ENCODE data around the gene LHX2. TPM values are rescaled to one million over a fixed set of nuclear protein-coding genes. Genes with fewer than 3 reads are reported as not detected.

The LHX2 gene
- total RNA-seq, 3 donors from 2014 or later (not counting 1 experiment from before 2014, with no cell fraction given) = not detected

DNA sequence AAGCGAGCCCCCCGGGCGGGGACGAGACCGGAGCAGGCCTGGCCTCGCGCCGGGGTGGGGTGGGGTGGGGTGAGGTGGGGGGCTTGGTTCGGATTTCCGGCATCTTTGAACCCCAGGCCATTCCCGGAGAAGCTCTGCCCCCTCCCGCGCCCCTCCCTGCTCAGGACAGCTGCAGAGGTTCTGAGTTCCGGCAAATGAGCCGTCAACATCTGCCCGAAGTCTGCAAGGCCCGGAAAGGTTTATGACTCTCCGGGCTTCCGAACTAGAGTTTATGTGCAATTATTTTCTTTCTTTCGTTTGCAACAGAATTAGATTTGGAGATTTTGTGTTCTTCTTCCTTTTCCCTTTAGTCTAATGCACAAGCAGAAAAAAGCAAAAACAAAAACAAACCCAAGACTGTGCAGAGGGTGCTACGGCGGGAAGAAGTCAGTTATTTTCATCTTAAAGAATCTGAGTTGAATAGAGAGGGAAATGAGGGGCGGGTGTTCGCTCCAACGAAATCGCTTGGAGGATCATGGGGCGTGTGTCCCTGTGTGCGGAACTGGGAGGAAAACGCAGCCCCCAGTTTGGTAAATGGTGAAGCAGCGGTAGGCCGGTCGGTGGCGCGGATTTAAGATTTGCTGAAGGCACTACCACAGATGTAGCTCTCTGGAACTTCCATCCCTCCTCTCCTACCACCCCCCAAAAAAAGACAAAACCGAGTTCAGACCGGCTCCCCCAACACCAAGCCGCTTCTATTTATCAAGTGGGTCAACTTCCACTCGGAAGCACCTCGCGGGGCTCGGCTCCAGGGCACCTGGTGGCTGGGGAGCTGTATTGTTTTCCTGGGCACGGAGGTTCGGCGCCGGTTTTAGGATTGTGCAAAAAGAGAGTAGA, 4.8 kb downstream of the LHX2 start:
- intact Hi-C loops (cut with micrococcal nuclease) = no loop called here
- peaks cover 72% of the 10 kb centered on the region for H3K27me3 ChIP-seq (ENCODE audit: control insufficient read depth, insufficient read depth, low read length)
- H3K9me3 ChIP-seq (ENCODE audit: control insufficient read depth, insufficient read depth, low read length) = no peaks in the 10 kb centered on the region
- TF ChIP-seq, protein P1, sequence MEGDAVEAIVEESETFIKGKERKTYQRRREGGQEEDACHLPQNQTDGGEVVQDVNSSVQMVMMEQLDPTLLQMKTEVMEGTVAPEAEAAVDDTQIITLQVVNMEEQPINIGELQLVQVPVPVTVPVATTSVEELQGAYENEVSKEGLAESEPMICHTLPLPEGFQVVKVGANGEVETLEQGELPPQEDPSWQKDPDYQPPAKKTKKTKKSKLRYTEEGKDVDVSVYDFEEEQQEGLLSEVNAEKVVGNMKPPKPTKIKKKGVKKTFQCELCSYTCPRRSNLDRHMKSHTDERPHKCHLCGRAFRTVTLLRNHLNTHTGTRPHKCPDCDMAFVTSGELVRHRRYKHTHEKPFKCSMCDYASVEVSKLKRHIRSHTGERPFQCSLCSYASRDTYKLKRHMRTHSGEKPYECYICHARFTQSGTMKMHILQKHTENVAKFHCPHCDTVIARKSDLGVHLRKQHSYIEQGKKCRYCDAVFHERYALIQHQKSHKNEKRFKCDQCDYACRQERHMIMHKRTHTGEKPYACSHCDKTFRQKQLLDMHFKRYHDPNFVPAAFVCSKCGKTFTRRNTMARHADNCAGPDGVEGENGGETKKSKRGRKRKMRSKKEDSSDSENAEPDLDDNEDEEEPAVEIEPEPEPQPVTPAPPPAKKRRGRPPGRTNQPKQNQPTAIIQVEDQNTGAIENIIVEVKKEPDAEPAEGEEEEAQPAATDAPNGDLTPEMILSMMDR (IDR thresholded peaks at IDR 0.05) = no peak
- Mint-ChIP-seq H3K9me3 (no peaks in the 10 kb centered on the region), H3K27ac (no peak overlapping the region), H3K4me3 (peak overlapping the region; percentile 80), H3K36me3 (no peaks in the 10 kb centered on the region), H3K27me3 (ENCODE audit: low read depth in 2 of 2) (peaks cover 57 to 61% of the 10 kb centered on the region in 2 donors), H3K4me1 (peaks cover 24 to 26% of the 10 kb centered on the region in 2 donors)
- no peaks in the 10 kb centered on the region for H3K36me3 ChIP-seq (ENCODE audit: control insufficient read depth, insufficient read depth, low read length)
- ATAC-seq = no peak
- H3K4me3 ChIP-seq (ENCODE audit: low read length) = no peak overlapping the region
- no peak overlapping the region for H3K27ac ChIP-seq (ENCODE audit: low read length)
- no peak for DNase-seq
- WGBS (ENCODE audit: insufficient coverage) = 11% methylated on average over 45 of the region's 45 CpGs
- peaks cover 49% of the 10 kb centered on the region for H3K4me1 ChIP-seq (ENCODE audit: control insufficient read depth, insufficient read depth, low read length)

- DNase-seq (no peak), ATAC-seq (peak in 2 of 3 donors; percentile 29 to 40)
- H3K4me1 Mint-ChIP-seq = peaks cover 29% of the 10 kb centered on the region in 2 donors
- H3K27ac Mint-ChIP-seq = no peak overlapping the region
- TF ChIP-seq, protein P1 (IDR thresholded peaks at IDR 0.05) = no peak
- Histone ChIP-seq H3K9me3 (ENCODE audit: control insufficient read depth, insufficient read depth, low read length) (no peaks in the 10 kb centered on the region), H3K27me3 (ENCODE audit: control insufficient read depth, insufficient read depth, low read length) (peaks cover 79% of the 10 kb centered on the region), H3K27ac (ENCODE audit: low read length) (no peak overlapping the region), H3K4me1 (ENCODE audit: control insufficient read depth, insufficient read depth, low read length) (peaks cover 44% of the 10 kb centered on the region), H3K4me3 (ENCODE audit: low read length) (no peak overlapping the region), H3K36me3 (ENCODE audit: control insufficient read depth, insufficient read depth, low read length) (no peaks in the 10 kb centered on the region)
- peak overlapping the region; percentile 80 for H3K4me3 Mint-ChIP-seq
- no peaks in the 10 kb centered on the region for H3K36me3 Mint-ChIP-seq
- H3K27me3 Mint-ChIP-seq (ENCODE audit: low read depth in 2 of 2) = peaks cover 64 to 66% of the 10 kb centered on the region in 2 donors
- no peaks in the 10 kb centered on the region for H3K9me3 Mint-ChIP-seq
- intact Hi-C loops (cut with micrococcal nuclease) = no loop called here
- 3% methylated on average over 73 of the region's 73 CpGs for WGBS (ENCODE audit: insufficient coverage)
Observed at GRCh38 chr9:124017051-124017928, 5.7 kb downstream of the LHX2 start.

DNA sequence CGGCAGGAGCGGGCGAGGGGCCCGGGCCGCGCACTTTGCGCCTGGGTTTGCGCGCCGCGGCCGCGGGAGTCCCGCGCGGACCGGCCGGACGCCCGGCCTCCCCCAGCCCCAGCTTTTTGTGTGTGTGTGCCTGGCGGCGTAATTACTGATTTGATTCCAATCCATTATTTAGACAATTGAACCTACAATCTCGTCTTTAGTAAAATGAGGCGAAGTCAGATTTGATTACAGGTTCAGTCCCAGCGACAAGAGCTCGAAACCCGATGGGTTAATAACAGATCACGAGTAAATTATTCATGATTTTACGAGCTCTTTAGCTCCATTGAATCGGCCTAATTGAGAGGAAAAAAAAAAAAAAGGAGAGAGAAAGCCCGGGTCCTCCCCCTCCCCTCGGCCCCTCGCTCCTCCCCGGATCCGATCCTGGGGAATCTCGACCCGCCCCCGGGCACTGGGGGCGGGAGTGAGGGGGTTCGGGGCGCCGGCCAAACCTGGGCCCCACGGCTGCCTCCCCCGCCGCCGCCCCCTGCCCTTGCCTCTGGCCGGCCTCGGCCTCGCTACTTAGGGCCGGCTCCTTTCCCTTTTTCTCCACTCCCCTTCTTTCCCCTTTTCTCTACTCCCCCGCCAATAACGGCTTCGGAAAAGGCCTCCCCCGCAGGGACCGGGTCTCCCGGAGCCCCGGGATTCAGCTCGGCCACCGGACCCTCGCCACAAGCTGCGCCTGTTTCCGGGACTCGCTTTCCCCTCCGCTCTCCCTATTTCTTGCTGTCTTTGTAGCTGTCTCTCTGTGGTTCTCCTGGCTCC, 6.6 kb downstream of the LHX2 start:
- peaks cover 36% of the 10 kb centered on the region for H3K4me1 ChIP-seq (ENCODE audit: control insufficient read depth, insufficient read depth, low read length)
- H3K4me3 Mint-ChIP-seq = peak overlapping the region; percentile 74
- TF ChIP-seq, protein P1 (IDR thresholded peaks at IDR 0.05) = no peak
- peaks cover 82% of the 10 kb centered on the region for H3K27me3 ChIP-seq (ENCODE audit: control insufficient read depth, insufficient read depth, low read length)
- DNase-seq = no peak
- no peaks in the 10 kb centered on the region for H3K36me3 Mint-ChIP-seq
- ATAC-seq = no peak
- 7% methylated on average over 62 of the region's 64 CpGs for WGBS (ENCODE audit: insufficient coverage)
- H3K9me3 ChIP-seq (ENCODE audit: control insufficient read depth, insufficient read depth, low read length) = no peaks in the 10 kb centered on the region
- H3K4me3 ChIP-seq (ENCODE audit: low read length) = no peak overlapping the region
- intact Hi-C loops (cut with micrococcal nuclease) = no loop called here
- no peak overlapping the region for H3K27ac ChIP-seq (ENCODE audit: low read length)
- H3K9me3 Mint-ChIP-seq = no peaks in the 10 kb centered on the region
- H3K27ac Mint-ChIP-seq = peak overlapping the region in 1 of 2 donors; percentile 4
- H3K36me3 ChIP-seq (ENCODE audit: control insufficient read depth, insufficient read depth, low read length) = no peaks in the 10 kb centered on the region
- H3K27me3 Mint-ChIP-seq (ENCODE audit: low read depth in 2 of 2) = peaks cover 70 to 74% of the 10 kb centered on the region in 2 donors
- H3K4me1 Mint-ChIP-seq = peaks cover 31 to 32% of the 10 kb centered on the region in 2 donors
